GM12892 (cell line): ENCODE results near the gene TCFL5.

Experiments
- POLR2A ChIP-seq: IDR thresholded peaks from 2 replicates; pipeline ENCODE4 v1.6.1; 2011; ENCODE audit warnings: low read depth, low read length, control low read depth
- TAF1 ChIP-seq: IDR thresholded peaks from 2 replicates; pipeline ENCODE4 v1.6.1; 2011; ENCODE audit warnings: low read depth, mild to moderate bottlenecking, control low read depth, low read length, borderline replicate concordance

DNA sequence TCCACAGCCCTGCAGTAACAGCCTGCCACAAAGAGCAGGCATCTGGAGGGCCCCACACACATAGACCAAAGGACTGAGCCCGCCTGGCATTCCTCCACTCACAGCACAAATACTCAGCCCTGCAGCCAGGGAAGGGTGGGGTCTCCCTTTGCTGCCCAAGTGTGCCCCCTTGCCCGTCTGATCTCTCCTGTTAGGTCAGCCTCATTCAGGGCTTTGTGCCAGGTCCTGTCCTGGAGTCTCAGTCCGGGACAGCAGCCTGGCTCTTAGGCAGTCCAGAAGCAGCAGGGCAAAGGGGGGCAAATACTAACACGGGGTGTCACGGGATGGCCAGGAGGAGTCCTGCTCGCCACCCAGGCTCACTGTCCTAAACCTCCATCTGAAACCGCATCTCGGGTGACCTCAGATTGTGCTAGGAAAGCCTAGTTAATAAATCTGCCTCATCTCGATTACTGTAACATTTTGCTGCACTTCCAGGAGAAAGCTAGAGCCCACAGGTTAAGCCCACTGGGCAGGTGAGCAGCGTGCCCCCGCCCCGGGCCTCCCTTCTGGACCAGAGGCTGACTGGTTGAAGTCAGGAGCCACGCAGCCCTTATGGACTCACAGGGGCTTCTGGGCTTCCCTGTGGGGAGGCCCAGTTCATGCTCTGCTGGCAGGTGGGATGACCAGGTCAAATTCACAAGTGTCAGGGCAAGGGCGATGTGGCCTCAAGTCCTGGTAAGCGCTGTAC, 60.2 kb downstream of the TCFL5 start:
- TF ChIP-seq POLR2A (no peak), TAF1 (no peak)
